MM.1S (cell line): ENCODE data around the gene DOCK10.

Experiments used
- DNase-seq: peaks from one replicate; pipeline ENCODE4 v3.0.0-alpha.2; 2015
- H2AFZ ChIP-seq: fragments of 300-600 bp; sonication (generic); 2 replicates; pipeline ENCODE4 v1.6.0; 2016; ENCODE audit warnings: antibody characterized with exemption, low read length
- H3F3A ChIP-seq: fragments of 300-600 bp; sonication (generic); 2 replicates; pipeline ENCODE4 v1.6.1; 2016; ENCODE audit warnings: mild to moderate bottlenecking, antibody characterized with exemption, low read length, moderate library complexity, mixed read lengths; ENCODE audit not compliant: insufficient read depth
- H3K27ac ChIP-seq: fragments of 300-600 bp; sonication (generic); 2 replicates; pipeline ENCODE4 v1.5.1; 2016; ENCODE audit warnings: mild to moderate bottlenecking, low read length
- H3K27me3 ChIP-seq: fragments of 300-600 bp; sonication (generic); replicated peaks from 2 replicates; pipeline ENCODE4 v1.6.0; 2016; ENCODE audit warnings: low read length; ENCODE audit not compliant: insufficient read depth
- H3K36me3 ChIP-seq: fragments of 300-600 bp; sonication (generic); replicated peaks from 2 replicates; pipeline ENCODE4 v1.6.1; 2016; ENCODE audit warnings: mild to moderate bottlenecking, low read length, mixed read lengths; ENCODE audit not compliant: insufficient read depth
- H3K4me1 ChIP-seq: fragments of 300-600 bp; sonication (generic); 2 replicates; pipeline ENCODE4 v1.6.1; 2016; ENCODE audit warnings: low read length, mixed read lengths
- H3K4me2 ChIP-seq: fragments of 300-600 bp; sonication (generic); 2 replicates; pipeline ENCODE4 v1.6.0; 2016; ENCODE audit warnings: low read depth, low read length
- H3K4me3 ChIP-seq: fragments of 300-600 bp; sonication (generic); 2 replicates; pipeline ENCODE4 v1.5.1; 2016; ENCODE audit warnings: low read length, mixed read lengths
- H3K79me2 ChIP-seq: fragments of 300-600 bp; sonication (generic); 2 replicates; pipeline ENCODE4 v1.6.1; 2016; ENCODE audit warnings: mixed run types, low read length, mixed read lengths
- H3K9ac ChIP-seq: fragments of 300-600 bp; sonication (generic); 2 replicates; pipeline ENCODE4 v1.6.1; 2016; ENCODE audit warnings: low read length, mixed read lengths
- H3K9me2 ChIP-seq: fragments of 300-600 bp; sonication (generic); replicated peaks from 2 replicates; pipeline ENCODE4 v1.6.1; 2016; ENCODE audit warnings: mild to moderate bottlenecking, low read length, mixed read lengths; ENCODE audit not compliant: insufficient read depth
- H3K9me3 ChIP-seq: fragments of 300-600 bp; sonication (generic); replicated peaks from 2 replicates; pipeline ENCODE4 v1.6.1; 2016; ENCODE audit warnings: mild to moderate bottlenecking, low read length, mixed read lengths; ENCODE audit not compliant: insufficient read depth
- H4K20me1 ChIP-seq: fragments of 300-600 bp; sonication (generic); 2 replicates; pipeline ENCODE4 v1.6.1; 2016; ENCODE audit warnings: mild to moderate bottlenecking, low read length, moderate library complexity, mixed read lengths; ENCODE audit not compliant: insufficient read depth
- CTCF ChIP-seq: fragments of 300-600 bp; sonication (generic); IDR thresholded peaks from 2 replicates; pipeline ENCODE4 v1.5.1; 2016; ENCODE audit warnings: antibody characterized with exemption, low read length, mixed read lengths
- EZH2 ChIP-seq: fragments of 300-600 bp; sonication (generic); optimal IDR thresholded peaks from 2 replicates; pipeline ENCODE3; 2017; ENCODE audit warnings: low read depth, mild to moderate bottlenecking, antibody characterized with exemption, low read length, mixed read lengths
- EZH2phosphoT487 ChIP-seq: fragments of 300-600 bp; sonication (generic); IDR thresholded peaks from 2 replicates; pipeline ENCODE4 v1.6.1; 2018; ENCODE audit warnings: antibody characterized with exemption, low read length

The DOCK10 gene

GRCh38 chr2:225086915-225087314 lies 44.6 kb upstream of the DOCK10 start:
- Histone ChIP-seq H3F3A (no peaks in the 10 kb centered on the region), H3K79me2 (no peaks in the 10 kb centered on the region), H3K27me3 (no peaks in the 10 kb centered on the region), H3K9ac (no peak overlapping the region), H3K4me2 (no peak overlapping the region), H3K36me3 (no peaks in the 10 kb centered on the region), H4K20me1 (no peaks in the 10 kb centered on the region), H3K4me3 (no peak overlapping the region), H3K9me3 (no peaks in the 10 kb centered on the region), H3K4me1 (no peaks in the 10 kb centered on the region), H3K9me2 (no peaks in the 10 kb centered on the region), H2AFZ (no peak overlapping the region), H3K27ac (no peak overlapping the region)
- DNase-seq = no peak
- no peak for TF ChIP-seq EZH2phosphoT487
- TF ChIP-seq EZH2 = no peak
- no peak for TF ChIP-seq CTCF

- H3K4me1 ChIP-seq = no peaks in the 10 kb centered on the region
- no peaks in the 10 kb centered on the region for H3K27me3 ChIP-seq
- no peak overlapping the region for H3K9ac ChIP-seq
- H3K36me3 ChIP-seq = no peaks in the 10 kb centered on the region
- H3K9me2 ChIP-seq = no peaks in the 10 kb centered on the region
- TF ChIP-seq EZH2phosphoT487 (no peak), EZH2 (no peak), CTCF (no peak)
- H3F3A ChIP-seq = no peaks in the 10 kb centered on the region
- H3K9me3 ChIP-seq = no peaks in the 10 kb centered on the region
- DNase-seq = no peak
- no peak overlapping the region for H3K4me2 ChIP-seq
- H3K4me3 ChIP-seq = no peak overlapping the region
- H4K20me1 ChIP-seq = no peaks in the 10 kb centered on the region
- H3K79me2 ChIP-seq = no peaks in the 10 kb centered on the region
- no peak overlapping the region for H3K27ac ChIP-seq
- H2AFZ ChIP-seq = no peak overlapping the region
Observed at GRCh38 chr2:225086439-225086838, 44.2 kb upstream of the DOCK10 start.

GRCh38 chr2:225083276-225083675 lies 41.0 kb upstream of the DOCK10 start:
- H3K4me1 ChIP-seq = no peaks in the 10 kb centered on the region
- H3K27ac ChIP-seq = no peak overlapping the region
- H3K9me3 ChIP-seq = no peaks in the 10 kb centered on the region
- no peaks in the 10 kb centered on the region for H3K79me2 ChIP-seq
- no peak for DNase-seq
- no peaks in the 10 kb centered on the region for H3K27me3 ChIP-seq
- no peak overlapping the region for H3K9ac ChIP-seq
- H3K36me3 ChIP-seq = no peaks in the 10 kb centered on the region
- H3F3A ChIP-seq = no peaks in the 10 kb centered on the region
- no peak overlapping the region for H3K4me3 ChIP-seq
- no peak overlapping the region for H2AFZ ChIP-seq
- H3K4me2 ChIP-seq = no peak overlapping the region
- TF ChIP-seq EZH2phosphoT487 = no peak
- no peak for TF ChIP-seq CTCF
- TF ChIP-seq EZH2 = no peak
- H3K9me2 ChIP-seq = no peaks in the 10 kb centered on the region
- H4K20me1 ChIP-seq = no peaks in the 10 kb centered on the region

- Histone ChIP-seq H3K9me2 (no peaks in the 10 kb centered on the region), H2AFZ (no peak overlapping the region), H3K27ac (no peak overlapping the region), H3K4me1 (no peaks in the 10 kb centered on the region), H3K27me3 (no peaks in the 10 kb centered on the region), H3K36me3 (no peaks in the 10 kb centered on the region), H3F3A (no peaks in the 10 kb centered on the region), H3K9me3 (no peaks in the 10 kb centered on the region), H4K20me1 (no peaks in the 10 kb centered on the region), H3K9ac (no peak overlapping the region), H3K79me2 (no peaks in the 10 kb centered on the region), H3K4me3 (no peak overlapping the region), H3K4me2 (no peak overlapping the region)
- DNase-seq = no peak
- TF ChIP-seq EZH2phosphoT487 (no peak), CTCF (no peak), EZH2 (no peak)
Observed at GRCh38 chr2:225076125-225076524, 33.9 kb upstream of the DOCK10 start.
